Skin of body (tissue), 2 donors: ENCODE data around the gene AMHR2. TPM values are rescaled to one million over a fixed set of nuclear protein-coding genes. Genes with fewer than 3 reads are reported as not detected.

Experiments
- DNase-seq: peaks from one replicate; lab custom pipeline; 2025; lab: John Stamatoyannopoulos, UW
- total RNA-seq: library from RNA; depleted of rRNA; stranded (reverse); fragments of >200 nt; gene quantifications from one replicate; pipeline ENCODE4 v1.2.3, GENCODE V29; 2014

The AMHR2 gene
- total RNA-seq, 1 donor from 2014 or later, result not detected

GRCh38 chr12:53479331-53479730 lies 55.7 kb downstream of the AMHR2 start:
- DNase-seq, result no peak

DNA sequence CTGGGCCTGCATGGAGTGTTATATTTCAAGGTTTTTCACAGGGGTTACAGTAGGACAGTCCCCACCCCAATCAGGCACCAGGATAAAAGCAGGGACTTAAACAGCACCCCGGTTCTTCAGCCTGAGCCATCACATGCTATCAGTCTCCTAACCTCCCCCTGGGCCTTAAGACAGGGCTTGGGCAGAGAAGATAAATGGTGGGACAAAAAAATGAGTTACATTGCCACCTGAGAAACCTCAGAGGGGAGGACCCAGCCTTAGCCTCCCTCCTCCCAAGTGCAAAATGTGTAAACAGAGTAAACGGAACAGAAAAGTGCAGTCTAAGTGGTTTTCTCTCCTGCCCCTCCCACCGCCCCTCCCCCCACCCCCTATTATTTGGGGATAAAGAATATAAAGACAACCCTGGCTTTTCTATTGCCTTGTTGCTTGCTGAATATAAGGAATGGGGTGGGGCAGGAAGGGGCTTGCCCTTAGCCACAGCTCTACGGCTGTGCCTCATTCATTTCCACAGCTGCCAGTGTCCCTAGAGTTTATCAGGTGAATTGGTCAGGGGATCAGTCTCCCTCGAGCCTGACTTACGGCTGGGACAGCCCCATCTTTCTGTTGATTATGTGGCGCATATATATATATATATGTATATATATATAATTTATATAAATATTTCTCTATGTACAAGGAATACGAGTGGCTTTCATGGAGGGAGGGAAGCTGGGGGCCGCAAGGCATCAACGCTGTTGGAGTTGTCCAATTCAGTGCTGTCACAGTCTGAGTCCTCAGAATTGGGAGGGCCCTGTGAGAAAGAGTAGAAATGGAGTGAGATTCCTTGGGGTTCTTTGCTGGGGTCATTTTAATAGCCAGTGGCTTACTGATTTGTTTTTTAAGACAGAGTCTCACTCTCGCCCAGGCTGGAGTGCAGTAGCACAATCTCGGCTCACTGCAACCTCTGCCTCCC lies 57.1 kb downstream of the AMHR2 start:
- no peak for DNase-seq

Other genes with a start within 250 kb of the AMHR2 start
- gene ZNF740, start 243.1 kb upstream of the AMHR2 start, total RNA-seq, result 18.1 TPM
- 75.0 TPM for gene CSAD, start 242.9 kb upstream of the AMHR2 start, total RNA-seq
- gene ITGB7, start 216.6 kb upstream of the AMHR2 start, total RNA-seq, result 2.5 TPM
- gene RARG, start 191.6 kb upstream of the AMHR2 start, total RNA-seq, result 65.2 TPM
- gene ESPL1, start 155.6 kb upstream of the AMHR2 start, total RNA-seq, result 5.6 TPM
- gene PFDN5, start 128.3 kb upstream of the AMHR2 start, total RNA-seq, result 421 TPM
- 19.8 TPM for gene MYG1, start 124.2 kb upstream of the AMHR2 start, total RNA-seq
- gene AAAS, start 102.2 kb upstream of the AMHR2 start, total RNA-seq, result 28.0 TPM
- 0.30 TPM for gene SP7, start 87.5 kb upstream of the AMHR2 start, total RNA-seq
- 43.6 TPM for gene SP1, start 43.7 kb upstream of the AMHR2 start, total RNA-seq
- gene PRR13, start 17.9 kb downstream of the AMHR2 start, total RNA-seq, result 18.2 TPM
- gene PCBP2, start 28.2 kb downstream of the AMHR2 start, total RNA-seq, result 304 TPM
- 12.8 TPM for gene MAP3K12, start 75.6 kb downstream of the AMHR2 start, total RNA-seq
- 23.8 TPM for gene TARBP2, start 77.4 kb downstream of the AMHR2 start, total RNA-seq
- 0.59 TPM for gene NPFF, start 83.6 kb downstream of the AMHR2 start, total RNA-seq
- gene ATF7, start 202.5 kb downstream of the AMHR2 start, total RNA-seq, result 23.7 TPM